WTC11 (cell line): Measurements from ENCODE around the gene RNU5B-1. TPM values are rescaled to one million over a fixed set of nuclear protein-coding genes. Genes with fewer than 3 reads are reported as not detected.

Source experiments
- ATAC-seq: fragments of 200-7000 bp; cut with Tn5 transposase; 2 replicates; pipeline ENCODE4 v1.10.0; 2021; ENCODE audit warnings: mild to moderate bottlenecking, moderate library complexity
- CTCF ChIA-PET: fragments of 300-600 bp; sonication (Branson Sonifier 250); formaldehyde crosslinking; loops from one replicate; lab custom pipeline; 2021; ENCODE audit warnings: antibody characterized with exemption; lab: Charles Lee
- POLR2A ChIA-PET: fragments of 350-600 bp; sonication (Branson Sonifier 250); formaldehyde crosslinking; loops from one replicate; lab custom pipeline; 2021; ENCODE audit warnings: antibody characterized with exemption; lab: Charles Lee
- DNase-seq: peaks from one replicate; pipeline ENCODE4 v3.0.0; 2021; ENCODE audit warnings: low spot score
- H3K27ac Mint-ChIP-seq: 2 replicates; pipeline ENCODE4 v1.8.0; 2021; ENCODE audit warnings: mixed read lengths
- H3K27me3 Mint-ChIP-seq: 2 replicates; pipeline ENCODE4 v1.8.0; 2021; ENCODE audit warnings: low read depth, mild to moderate bottlenecking, moderate library complexity, mixed read lengths
- H3K36me3 Mint-ChIP-seq: 2 replicates; pipeline ENCODE4 v1.8.0; 2021; ENCODE audit warnings: mixed read lengths
- H3K4me1 Mint-ChIP-seq: 2 replicates; pipeline ENCODE4 v1.8.0; 2022; ENCODE audit warnings: mixed read lengths
- H3K4me3 Mint-ChIP-seq: 2 replicates; pipeline ENCODE4 v1.8.0; 2021; ENCODE audit warnings: mild to moderate bottlenecking, moderate library complexity, mixed read lengths
- H3K9me3 Mint-ChIP-seq: 2 replicates; pipeline ENCODE4 v1.8.0; 2021; ENCODE audit warnings: mixed read lengths
- ATF2 ChIP-seq: sonication (generic); formaldehyde crosslinking; IDR thresholded peaks from 2 replicates; pipeline ENCODE4 v1.8.1; 2022; ENCODE audit warnings: low read depth, missing genetic modification reagents, borderline replicate concordance
- CREM ChIP-seq: sonication (generic); formaldehyde crosslinking; IDR thresholded peaks from 2 replicates; pipeline ENCODE4 v1.8.1; 2022; ENCODE audit warnings: mild to moderate bottlenecking, missing genetic modification reagents, moderate library complexity
- ELF4 ChIP-seq: sonication (generic); formaldehyde crosslinking; IDR thresholded peaks from 2 replicates; pipeline ENCODE4 v1.8.1; 2022; ENCODE audit warnings: low read depth, mild to moderate bottlenecking, moderate library complexity, missing genetic modification reagents
- ERG ChIP-seq: fragments of 250-450 bp; sonication (Bioruptor Pico); IDR thresholded peaks from 2 replicates; pipeline ENCODE4 v1.8.0; 2021; ENCODE audit warnings: mild to moderate bottlenecking
- FOXP1 ChIP-seq: sonication (generic); formaldehyde crosslinking; IDR thresholded peaks from 2 replicates; pipeline ENCODE4 v1.8.0; 2022; ENCODE audit warnings: missing genetic modification reagents, mild to moderate bottlenecking, moderate library complexity, borderline replicate concordance
- GABPB1 ChIP-seq: sonication (generic); formaldehyde crosslinking; IDR thresholded peaks from 2 replicates; pipeline ENCODE4 v1.8.1; 2023; ENCODE audit warnings: mild to moderate bottlenecking, missing genetic modification reagents
- GTF2I ChIP-seq: fragments of 250-450 bp; sonication (Bioruptor Pico); conservative IDR thresholded peaks from 2 replicates; pipeline ENCODE4 v1.4.0; 2021; ENCODE audit warnings: mild to moderate bottlenecking
- MYBL2 ChIP-seq: sonication (generic); formaldehyde crosslinking; IDR thresholded peaks from 2 replicates; pipeline ENCODE4 v1.8.1; 2023; ENCODE audit warnings: mild to moderate bottlenecking, moderate library complexity, missing genetic modification reagents
- NFATC4 ChIP-seq: fragments of 250-450 bp; sonication (Bioruptor Pico); IDR thresholded peaks from 2 replicates; pipeline ENCODE4 v1.9.0; 2021; ENCODE audit warnings: mild to moderate bottlenecking
- NFYB ChIP-seq: sonication (generic); formaldehyde crosslinking; conservative IDR thresholded peaks from 2 replicates; pipeline ENCODE4 v1.8.0; 2022; ENCODE audit warnings: low read depth, missing genetic modification reagents
- PRDM15 ChIP-seq: sonication (generic); formaldehyde crosslinking; IDR thresholded peaks from 2 replicates; pipeline ENCODE4 v1.8.0; 2022; ENCODE audit warnings: missing genetic modification reagents
- TP53 ChIP-seq: sonication (generic); formaldehyde crosslinking; IDR thresholded peaks from 2 replicates; pipeline ENCODE4 v1.8.1; 2023; ENCODE audit warnings: mild to moderate bottlenecking, missing genetic modification reagents
- ZNF121 ChIP-seq: sonication (generic); formaldehyde crosslinking; IDR thresholded peaks from 2 replicates; pipeline ENCODE4 v1.8.0; 2023; ENCODE audit warnings: missing genetic modification reagents
- ZNF263 ChIP-seq: sonication (generic); formaldehyde crosslinking; IDR thresholded peaks from 2 replicates; pipeline ENCODE4 v1.8.1; 2022; ENCODE audit warnings: low read depth, mild to moderate bottlenecking, moderate library complexity, missing genetic modification reagents
- ZNF396 ChIP-seq: fragments of 250-450 bp; sonication (Bioruptor Pico); IDR thresholded peaks from 2 replicates; pipeline ENCODE4 v1.8.0; 2021; ENCODE audit warnings: mild to moderate bottlenecking, moderate library complexity, borderline replicate concordance
- total RNA-seq: library from RNA; stranded (reverse); gene quantifications from 3 replicates; pipeline ENCODE4 v1.2.3, GENCODE V29; 2021

Gene RNU5B-1
- total RNA-seq, 1 experiment from 2014 or later = not detected

- TF ChIP-seq NFATC4 (CRISPR knock-in tag) (no peak), MYBL2 (CRISPR knock-in tag) (no peak), FOXP1 (no peak), ZNF121 (CRISPR knock-in tag) (no peak), ERG (CRISPR knock-in tag) (no peak), NFYB (CRISPR knock-in tag) (no peak)
These were observed 6.1 kb downstream of the RNU5B-1 start (continued) for GRCh38 chr15:65310431-65311137.

- POLR2A ChIA-PET = interaction anchor here (0.7 kb wide), 1 partner anchor 25 kb away, joined by 6 read pairs; the partner anchor contains the start of gene PARP16
- no peak for ATAC-seq
These were observed 7.3 kb downstream of the RNU5B-1 start for GRCh38 chr15:65311760-65312159.

More at GRCh38 chr15:65311760-65312159, 7.3 kb downstream of the RNU5B-1 start:
- no peaks in the 10 kb centered on the region for H3K9me3 Mint-ChIP-seq
- H3K4me1 Mint-ChIP-seq = peaks cover 17% of the 10 kb centered on the region
- H3K27me3 Mint-ChIP-seq = no peaks in the 10 kb centered on the region
- H3K27ac Mint-ChIP-seq = no peak overlapping the region
- no peaks in the 10 kb centered on the region for H3K36me3 Mint-ChIP-seq
- DNase-seq = no peak
- TF ChIP-seq FOXP1 (no peak), ERG (CRISPR knock-in tag) (no peak), ATF2 (CRISPR knock-in tag) (no peak), ELF4 (CRISPR knock-in tag) (no peak), GTF2I (CRISPR knock-in tag) (no peak), ZNF396 (CRISPR knock-in tag) (no peak), GABPB1 (no peak), MYBL2 (CRISPR knock-in tag) (no peak), CREM (CRISPR knock-in tag) (no peak), TP53 (CRISPR knock-in tag) (no peak), PRDM15 (CRISPR knock-in tag) (no peak), ZNF121 (CRISPR knock-in tag) (no peak), NFATC4 (CRISPR knock-in tag) (no peak), ZNF263 (CRISPR knock-in tag) (no peak)
- TF ChIP-seq, all 79 proteins: peak for 0
- no peak overlapping the region for H3K4me3 Mint-ChIP-seq
- CTCF ChIA-PET = no interaction called here
